Psoas muscle (tissue), 8 donors: ENCODE measurements around the gene UMODL1. TPM values are rescaled to one million over a fixed set of nuclear protein-coding genes. Genes with fewer than 3 reads are reported as not detected.

Source experiments
- ATAC-seq, 4 donors: fragments of 200-7000 bp; cut with Tn5 transposase; one replicate each; pipeline ENCODE4 v1.9.1; 2020; ENCODE audit warnings: moderate library complexity in 3 of 4, mild to moderate bottlenecking in 2 of 4
- DNase-seq, 2 donors: peaks; one replicate each; pipeline ENCODE4 v3.0.0-alpha.2; 2020
- H3K27ac ChIP-seq: fragments of 200-600 bp; one replicate; pipeline ENCODE4 v1.8.0; 2022
- H3K27me3 ChIP-seq, 3 donors: fragments of 200-600 bp in 1 of 3; one replicate each; pipeline versions ENCODE4 v1.6.1 to v1.8.0; 2013 to 2022; ENCODE audit warnings: low read length in 2 of 3, mild to moderate bottlenecking in 2 of 3, moderate library complexity in 1 of 3; ENCODE audit not compliant: insufficient read depth in 3 of 3
- H3K36me3 ChIP-seq, 2 donors: fragments of 200-600 bp in 1 of 2; one replicate each; pipeline versions ENCODE4 v1.6.1 to v1.8.0; 2013 to 2022; ENCODE audit warnings: low read depth in 1 of 2, mild to moderate bottlenecking in 1 of 2, moderate library complexity in 1 of 2; ENCODE audit not compliant: insufficient read depth in 1 of 2
- H3K4me1 ChIP-seq: fragments of 200-600 bp; one replicate; pipeline ENCODE4 v1.8.0; 2022
- H3K4me3 ChIP-seq: fragments of 200-600 bp; one replicate; pipeline ENCODE4 v1.8.0; 2022; ENCODE audit warnings: mild to moderate bottlenecking
- H3K9me3 ChIP-seq: fragments of 200-600 bp; one replicate; pipeline ENCODE4 v1.8.0; 2022
- CTCF ChIP-seq: fragments of 200-600 bp; IDR thresholded peaks from one replicate; pipeline ENCODE4 v1.8.0; 2022; ENCODE audit warnings: antibody characterized with exemption
- WGBS, 3 donors: extraction: QIAGEN DNeasy Blood & Tissue Kit; methylation state at CpG; one replicate each; pipeline versions ENCODE4 v1.1.6 to v1.1.7; 2013; 5-methylcytosine and 5-hydroxymethylcytosine counted together
- intact Hi-C, 2 donors: fragments of 100-400 bp; cut with DNase I; formaldehyde crosslinking; loops; one replicate each; pipeline versions ENCODE4 v1.11.0 to v1.14.2; 2022
- polyA plus RNA-seq, 3 donors: library from polyadenylated mRNA; stranded (reverse); fragments of 200-250 nt; gene quantifications; one replicate each; pipeline ENCODE4 v1.2.3, GENCODE V29; 2013
- total RNA-seq, 4 donors: library from RNA; stranded (reverse); fragmentation: NEBNext Ultra II Directional in 2 of 4; extraction: Animal tissue kit (Norgen Biotek cat#: 25700) in 2 of 4; gene quantifications; one replicate each; pipeline versions ENCODE4 v1.2.1 to v1.2.4, GENCODE V29; 2021 to 2023
- donor health status: healthy with polysubstance abuse.
- donor health status: DM: no; HTN: no; CAD: no; lungs with moderate emphysema.
- donor health status: Bipolar disorder and iron deficiency.
- donor health status: healthy.
- donor health status: DM: yes; HTN: yes; CAD: no.
- donor health status: DM: no; HTN: no; CAD: no.
- donor health status: DM: no; HTN: no; CAD: no.
- donor health status: DM: yes; HTN: yes; CAD: no.

Gene UMODL1
- total and polyA plus RNA-seq, 7 donors, result not detected

- no peak for ATAC-seq
Measured at GRCh38 chr21:42109473-42109872, 38.4 kb downstream of the UMODL1 start.

GRCh38 chr21:42109873-42110525 is 38.9 kb downstream of the UMODL1 start:
- DNase-seq (peak in 1 of 2 donors; percentile 8), ATAC-seq (no peak)
- no peak for TF ChIP-seq CTCF
- WGBS, 3 donors, result 46 to 79% (median 58%) methylated on average over 17 of the region's 17 CpGs
- no peak overlapping the region for H3K27ac ChIP-seq
- H3K27me3 ChIP-seq, result peaks cover 0 to 28% (median 4%) of the 10 kb centered on the region in 3 donors
- H3K4me3 ChIP-seq, result no peak overlapping the region
- H3K9me3 ChIP-seq, result no peaks in the 10 kb centered on the region
- no peaks in the 10 kb centered on the region for H3K4me1 ChIP-seq
- intact Hi-C loops, result loop anchor here in 1 of 2 donors (5.0 to 10.0 kb wide), 3 partner anchors 55 to 233 kb away; partner anchors contain the start of genes PRDM15 and ZBTB21
- no peaks in the 10 kb centered on the region for H3K36me3 ChIP-seq

More at GRCh38 chr21:42109473-42109872, 38.4 kb downstream of the UMODL1 start:
- intact Hi-C loops, result no loop called here
- H3K4me3 ChIP-seq, result no peak overlapping the region
- no peak overlapping the region for H3K27ac ChIP-seq
- peak in 1 of 2 donors; percentile 27 for DNase-seq
- no peak for TF ChIP-seq CTCF
- no peaks in the 10 kb centered on the region for H3K4me1 ChIP-seq
- no peaks in the 10 kb centered on the region for H3K36me3 ChIP-seq
- 85 to 91% (median 86%) methylated on average over 14 of the region's 14 CpGs for WGBS, 3 donors
- H3K27me3 ChIP-seq, result peaks cover 0 to 23% (median 4%) of the 10 kb centered on the region in 3 donors
- H3K9me3 ChIP-seq, result no peaks in the 10 kb centered on the region

- DNase-seq, result peak in 1 of 2 donors; percentile 43
- Histone ChIP-seq H3K4me3 (no peak overlapping the region), H3K9me3 (no peaks in the 10 kb centered on the region), H3K4me1 (no peaks in the 10 kb centered on the region), H3K27me3 (peaks cover 0 to 32% (median 4%) of the 10 kb centered on the region in 3 donors), H3K27ac (no peak overlapping the region), H3K36me3 (no peaks in the 10 kb centered on the region)
- 74 to 81% (median 76%) methylated on average over 20 to 24 of the region's 24 CpGs for WGBS, 3 donors
- no peak for TF ChIP-seq CTCF
- ATAC-seq, result no peak
- intact Hi-C loops, result loop anchor here in 1 of 2 donors (5.0 to 10.0 kb wide), 3 partner anchors 56 to 234 kb away; partner anchors contain the start of genes PRDM15 and ZBTB21
Measured at GRCh38 chr21:42110691-42111469, 39.8 kb downstream of the UMODL1 start.

GRCh38 chr21:42111470-42111743 is 40.3 kb downstream of the UMODL1 start:
- WGBS, 3 donors, result 80 to 87% (median 81%) methylated on average over 8 of the region's 8 CpGs
- H3K27me3 ChIP-seq, result peaks cover 0 to 32% (median 4%) of the 10 kb centered on the region in 3 donors
- intact Hi-C loops, result loop anchor here in 1 of 2 donors (5.0 to 10.0 kb wide), 3 partner anchors 57 to 234 kb away; partner anchors contain the start of genes PRDM15 and ZBTB21

More at GRCh38 chr21:42111470-42111743, 40.3 kb downstream of the UMODL1 start:
- H3K36me3 ChIP-seq, result no peaks in the 10 kb centered on the region
- H3K9me3 ChIP-seq, result no peaks in the 10 kb centered on the region
- no peak overlapping the region for H3K27ac ChIP-seq
- TF ChIP-seq CTCF, result no peak
- ATAC-seq (no peak), DNase-seq (no peak)
- no peak overlapping the region for H3K4me3 ChIP-seq
- H3K4me1 ChIP-seq, result no peaks in the 10 kb centered on the region
